PFSK-1 (cell line): ENCODE measurements around the gene FRMD4A.

Experiments
- POLR2AphosphoS5 ChIP-seq: IDR thresholded peaks from 2 replicates; pipeline ENCODE4 v1.6.1; 2012; ENCODE audit warnings: low read depth, mild to moderate bottlenecking, control low read depth, low read length, moderate library complexity
- TAF1 ChIP-seq: IDR thresholded peaks from 2 replicates; pipeline ENCODE4 v1.6.1; 2012; ENCODE audit warnings: low read length, control low read depth, borderline replicate concordance; ENCODE audit not compliant: insufficient read depth
- TF ChIP-seq, protein P1 (sequence below), 2 experiments: IDR thresholded peaks; 2 replicates each; pipeline versions ENCODE4 v1.6.1 to v1.8.0; 2011 to 2012; ENCODE audit warnings: low read depth in 2 of 2, low read length in 2 of 2, control low read depth in 1 of 2, inconsistent platforms in 1 of 2, mild to moderate bottlenecking in 1 of 2, moderate library complexity in 1 of 2; ENCODE audit not compliant: insufficient read depth in 1 of 2

DNA sequence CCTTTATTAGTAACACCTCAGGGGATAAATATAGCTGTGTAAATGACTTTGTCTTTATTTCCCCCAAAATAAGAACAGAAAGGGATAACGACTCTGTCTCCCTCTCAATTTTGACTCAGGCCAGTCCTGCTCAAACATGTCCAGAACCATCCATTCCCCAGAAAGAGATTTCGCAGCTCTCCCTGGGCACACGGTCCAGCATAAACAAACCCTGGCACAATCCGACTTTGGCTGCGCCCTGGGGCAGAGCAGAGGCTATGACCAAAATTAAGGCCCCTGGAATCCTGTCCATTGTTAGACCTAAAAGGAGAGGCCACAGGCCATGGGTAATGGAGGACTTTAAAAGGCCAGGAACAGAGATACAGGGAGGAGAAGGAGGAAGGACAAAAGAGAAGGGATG is 644.8 kb downstream of the FRMD4A start:
- no peak for TF ChIP-seq POLR2AphosphoS5
- TF ChIP-seq, protein P1, sequence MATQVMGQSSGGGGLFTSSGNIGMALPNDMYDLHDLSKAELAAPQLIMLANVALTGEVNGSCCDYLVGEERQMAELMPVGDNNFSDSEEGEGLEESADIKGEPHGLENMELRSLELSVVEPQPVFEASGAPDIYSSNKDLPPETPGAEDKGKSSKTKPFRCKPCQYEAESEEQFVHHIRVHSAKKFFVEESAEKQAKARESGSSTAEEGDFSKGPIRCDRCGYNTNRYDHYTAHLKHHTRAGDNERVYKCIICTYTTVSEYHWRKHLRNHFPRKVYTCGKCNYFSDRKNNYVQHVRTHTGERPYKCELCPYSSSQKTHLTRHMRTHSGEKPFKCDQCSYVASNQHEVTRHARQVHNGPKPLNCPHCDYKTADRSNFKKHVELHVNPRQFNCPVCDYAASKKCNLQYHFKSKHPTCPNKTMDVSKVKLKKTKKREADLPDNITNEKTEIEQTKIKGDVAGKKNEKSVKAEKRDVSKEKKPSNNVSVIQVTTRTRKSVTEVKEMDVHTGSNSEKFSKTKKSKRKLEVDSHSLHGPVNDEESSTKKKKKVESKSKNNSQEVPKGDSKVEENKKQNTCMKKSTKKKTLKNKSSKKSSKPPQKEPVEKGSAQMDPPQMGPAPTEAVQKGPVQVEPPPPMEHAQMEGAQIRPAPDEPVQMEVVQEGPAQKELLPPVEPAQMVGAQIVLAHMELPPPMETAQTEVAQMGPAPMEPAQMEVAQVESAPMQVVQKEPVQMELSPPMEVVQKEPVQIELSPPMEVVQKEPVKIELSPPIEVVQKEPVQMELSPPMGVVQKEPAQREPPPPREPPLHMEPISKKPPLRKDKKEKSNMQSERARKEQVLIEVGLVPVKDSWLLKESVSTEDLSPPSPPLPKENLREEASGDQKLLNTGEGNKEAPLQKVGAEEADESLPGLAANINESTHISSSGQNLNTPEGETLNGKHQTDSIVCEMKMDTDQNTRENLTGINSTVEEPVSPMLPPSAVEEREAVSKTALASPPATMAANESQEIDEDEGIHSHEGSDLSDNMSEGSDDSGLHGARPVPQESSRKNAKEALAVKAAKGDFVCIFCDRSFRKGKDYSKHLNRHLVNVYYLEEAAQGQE (IDR thresholded peaks at IDR 0.05; ENCODE audit: insufficient read depth in 1 of 2, low read depth in 2 of 2, low read length in 2 of 2), result no peak
- no peak for TF ChIP-seq TAF1
